Measurements from ENCODE around the gene PIAS4.

The PIAS4 gene

DNA sequence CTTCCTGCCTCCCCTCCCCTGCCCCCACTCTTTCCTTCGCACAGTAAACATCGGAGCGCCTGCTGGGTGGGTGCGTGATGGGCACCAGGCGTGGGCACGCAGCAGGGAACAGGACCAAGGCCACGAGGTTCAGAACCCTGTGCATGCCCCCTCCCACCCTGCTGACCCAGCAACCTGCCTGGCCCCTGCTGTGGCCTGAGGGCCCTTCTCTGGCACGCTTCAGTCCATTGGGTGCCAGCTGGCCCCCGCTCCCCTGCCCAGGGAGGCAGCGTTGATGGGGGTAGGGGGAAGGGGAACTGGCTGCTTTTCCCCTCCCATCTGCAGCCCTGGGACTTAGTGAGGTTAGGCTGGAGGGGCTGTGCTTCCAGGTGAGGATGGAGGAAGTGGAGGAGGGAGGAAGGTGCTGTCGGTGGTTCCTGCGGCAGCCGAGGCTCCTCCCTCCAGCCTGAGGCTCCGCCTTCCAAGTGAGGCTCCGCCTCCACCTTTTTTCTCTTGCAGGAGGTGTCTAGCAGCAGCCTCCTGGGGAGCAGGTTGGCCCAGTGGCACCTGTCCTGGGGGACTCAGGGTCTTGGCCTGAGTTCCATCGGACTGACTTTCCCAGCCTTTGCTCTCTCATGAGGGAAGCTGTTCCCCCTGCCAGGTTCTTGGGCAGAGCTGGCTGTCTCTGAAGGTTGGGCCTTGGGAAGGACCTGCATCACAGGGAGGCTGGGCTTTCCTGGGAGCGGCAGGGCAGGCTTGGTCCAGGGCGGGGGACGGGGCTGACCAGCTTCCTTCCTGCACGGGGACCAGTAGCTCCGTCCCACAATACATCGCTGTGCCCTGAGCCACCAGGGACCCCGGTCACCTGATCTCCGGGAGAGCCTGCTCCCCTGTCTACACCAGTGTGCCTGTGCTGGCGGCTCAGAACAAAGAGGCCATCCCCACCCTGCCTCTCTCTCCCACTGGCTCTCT is 7.3 kb downstream of the PIAS4 start:
- ATAC-seq (ENCODE audit: insufficient read depth, low read depth) (0 out of 3 replicates have a peak, but pooled peaks have one; percentile 30), DNase-seq (peak; percentile 19)
- no peak overlapping the region for H2AFZ ChIP-seq (ENCODE audit: low read depth, low read length)
- no peaks in the 10 kb centered on the region for H3K27me3 ChIP-seq (ENCODE audit: insufficient read depth, low read length, poor library complexity)
- no peak overlapping the region for H3K27ac ChIP-seq (ENCODE audit: low read length)
- peaks cover 17% of the 10 kb centered on the region for H3K4me1 ChIP-seq (ENCODE audit: insufficient read depth, low read length)
- H3K9me3 ChIP-seq (ENCODE audit: insufficient read depth, low read length, severe bottlenecking): no peaks in the 10 kb centered on the region
- TF ChIP-seq, protein P1, sequence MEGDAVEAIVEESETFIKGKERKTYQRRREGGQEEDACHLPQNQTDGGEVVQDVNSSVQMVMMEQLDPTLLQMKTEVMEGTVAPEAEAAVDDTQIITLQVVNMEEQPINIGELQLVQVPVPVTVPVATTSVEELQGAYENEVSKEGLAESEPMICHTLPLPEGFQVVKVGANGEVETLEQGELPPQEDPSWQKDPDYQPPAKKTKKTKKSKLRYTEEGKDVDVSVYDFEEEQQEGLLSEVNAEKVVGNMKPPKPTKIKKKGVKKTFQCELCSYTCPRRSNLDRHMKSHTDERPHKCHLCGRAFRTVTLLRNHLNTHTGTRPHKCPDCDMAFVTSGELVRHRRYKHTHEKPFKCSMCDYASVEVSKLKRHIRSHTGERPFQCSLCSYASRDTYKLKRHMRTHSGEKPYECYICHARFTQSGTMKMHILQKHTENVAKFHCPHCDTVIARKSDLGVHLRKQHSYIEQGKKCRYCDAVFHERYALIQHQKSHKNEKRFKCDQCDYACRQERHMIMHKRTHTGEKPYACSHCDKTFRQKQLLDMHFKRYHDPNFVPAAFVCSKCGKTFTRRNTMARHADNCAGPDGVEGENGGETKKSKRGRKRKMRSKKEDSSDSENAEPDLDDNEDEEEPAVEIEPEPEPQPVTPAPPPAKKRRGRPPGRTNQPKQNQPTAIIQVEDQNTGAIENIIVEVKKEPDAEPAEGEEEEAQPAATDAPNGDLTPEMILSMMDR (IDR thresholded peaks at IDR 0.05; ENCODE audit: borderline replicate concordance, extremely low read depth, low read length, poor library complexity, severe bottlenecking): no peak
- TF ChIP-seq EZH2 (IDR thresholded peaks at IDR 0.05; ENCODE audit: borderline replicate concordance, low read depth, low read length, severe bottlenecking): no peak
- H3K4me3 ChIP-seq (ENCODE audit: low read depth in 1 of 2, low read length in 2 of 2): no peak overlapping the region
- H3K36me3 ChIP-seq (ENCODE audit: insufficient read depth, low read length): peaks cover 87% of the 10 kb centered on the region
- peaks cover 83% of the 10 kb centered on the region for H4K20me1 ChIP-seq (ENCODE audit: insufficient read depth, low read length)
- no peak overlapping the region for H3K9ac ChIP-seq (ENCODE audit: low read depth, low read length)
- peaks cover 91% of the 10 kb centered on the region for H3K79me2 ChIP-seq (ENCODE audit: insufficient read depth, low read length)
- H3K4me2 ChIP-seq (ENCODE audit: insufficient read depth, low read length): no peak overlapping the region

DNA sequence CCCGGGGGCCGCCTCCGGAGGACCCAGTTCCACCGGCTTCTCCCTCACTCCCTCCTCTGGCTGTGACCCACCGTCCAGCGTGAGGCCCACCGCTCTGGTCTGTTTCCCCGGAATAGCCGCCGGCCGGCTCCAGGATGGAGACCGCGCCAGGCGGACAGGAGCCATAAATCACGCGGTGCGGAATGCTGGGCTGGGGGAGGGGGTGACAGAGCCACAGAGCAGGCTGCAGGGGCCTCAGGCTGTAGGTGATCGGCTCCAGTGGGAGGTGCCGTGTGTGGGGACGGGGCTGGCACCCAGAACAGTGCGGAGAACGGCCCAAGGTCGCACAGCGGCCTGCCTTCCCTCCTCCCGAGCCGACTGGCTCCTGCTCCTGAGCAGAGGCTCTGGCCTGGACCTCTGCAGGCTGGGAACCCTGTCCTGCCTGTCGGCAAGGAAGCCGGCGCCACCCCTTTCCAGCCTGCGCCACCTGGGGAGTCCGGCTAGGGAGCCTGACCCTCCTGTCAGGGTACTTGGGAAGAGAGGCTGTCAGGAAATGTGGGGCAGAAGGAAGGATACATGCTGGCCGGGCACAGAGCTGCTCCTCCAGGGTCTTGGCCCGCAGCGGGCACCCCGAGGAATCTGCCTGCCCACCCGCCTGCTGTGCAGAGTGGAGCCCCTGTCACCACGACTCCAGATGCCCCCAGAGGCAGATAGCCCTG is 8.3 kb downstream of the PIAS4 start:
- Histone ChIP-seq H3K27me3 (ENCODE audit: insufficient read depth, low read length, poor library complexity) (no peaks in the 10 kb centered on the region), H3K79me2 (ENCODE audit: insufficient read depth, low read length) (peaks cover 89% of the 10 kb centered on the region), H3K4me2 (ENCODE audit: insufficient read depth, low read length) (no peak overlapping the region), H3K27ac (ENCODE audit: low read length) (no peak overlapping the region), H3K4me3 (ENCODE audit: low read depth in 1 of 2, low read length in 2 of 2) (no peak overlapping the region), H3K36me3 (ENCODE audit: insufficient read depth, low read length) (peaks cover 87% of the 10 kb centered on the region), H2AFZ (ENCODE audit: low read depth, low read length) (no peak overlapping the region), H3K4me1 (ENCODE audit: insufficient read depth, low read length) (peaks cover 7% of the 10 kb centered on the region; the same call in 1 of the 2 replicates), H3K9me3 (ENCODE audit: insufficient read depth, low read length, severe bottlenecking) (peaks cover 3% of the 10 kb centered on the region), H3K9ac (ENCODE audit: low read depth, low read length) (no peak overlapping the region), H4K20me1 (ENCODE audit: insufficient read depth, low read length) (peaks cover 75% of the 10 kb centered on the region)
- TF ChIP-seq, protein P1 (IDR thresholded peaks at IDR 0.05; ENCODE audit: borderline replicate concordance, extremely low read depth, low read length, poor library complexity, severe bottlenecking): no peak
- no peak for TF ChIP-seq EZH2 (IDR thresholded peaks at IDR 0.05; ENCODE audit: borderline replicate concordance, low read depth, low read length, severe bottlenecking)
- DNase-seq: no peak
- ATAC-seq (ENCODE audit: insufficient read depth, low read depth): no peak

DNA sequence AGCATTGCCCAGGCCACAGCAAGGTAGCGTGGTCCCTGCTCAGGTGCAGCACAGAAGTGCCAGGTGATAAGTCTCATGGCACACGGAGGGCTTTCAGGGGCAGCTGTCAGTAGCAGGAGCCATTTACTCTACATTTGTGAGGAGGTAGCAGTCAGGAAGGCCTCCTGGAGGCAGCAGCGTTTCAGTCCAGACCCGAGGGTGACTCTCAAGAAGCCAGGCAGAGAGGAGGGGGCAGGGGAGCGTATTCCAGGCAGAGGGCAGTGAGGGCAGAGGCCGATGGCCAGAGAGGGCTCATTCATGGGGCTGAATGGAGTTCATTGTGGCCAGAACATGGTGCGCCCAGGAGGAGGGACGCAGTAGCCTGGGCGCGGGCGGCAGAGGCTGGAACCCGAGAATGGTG is 8.9 kb downstream of the PIAS4 start:
- H3K79me2 ChIP-seq (ENCODE audit: insufficient read depth, low read length): peaks cover 89% of the 10 kb centered on the region
- H3K9ac ChIP-seq (ENCODE audit: low read depth, low read length): no peak overlapping the region
- peaks cover 3% of the 10 kb centered on the region for H3K9me3 ChIP-seq (ENCODE audit: insufficient read depth, low read length, severe bottlenecking)
- 0 out of 2 replicates have a peak, but pooled peaks cover 2% of the 10 kb centered on the region for H3K4me1 ChIP-seq (ENCODE audit: insufficient read depth, low read length)
- DNase-seq: no peak
- H2AFZ ChIP-seq (ENCODE audit: low read depth, low read length): no peak overlapping the region
- TF ChIP-seq, protein P1 (IDR thresholded peaks at IDR 0.05; ENCODE audit: borderline replicate concordance, extremely low read depth, low read length, poor library complexity, severe bottlenecking): no peak
- no peak for TF ChIP-seq EZH2 (IDR thresholded peaks at IDR 0.05; ENCODE audit: borderline replicate concordance, low read depth, low read length, severe bottlenecking)
- H3K27me3 ChIP-seq (ENCODE audit: insufficient read depth, low read length, poor library complexity): no peaks in the 10 kb centered on the region
- peaks cover 68% of the 10 kb centered on the region for H4K20me1 ChIP-seq (ENCODE audit: insufficient read depth, low read length)
- H3K4me3 ChIP-seq (ENCODE audit: low read depth in 1 of 2, low read length in 2 of 2): no peak overlapping the region
- H3K4me2 ChIP-seq (ENCODE audit: insufficient read depth, low read length): no peak overlapping the region
- H3K27ac ChIP-seq (ENCODE audit: low read length): no peak overlapping the region
- ATAC-seq (ENCODE audit: insufficient read depth, low read depth): no peak
- peaks cover 84% of the 10 kb centered on the region for H3K36me3 ChIP-seq (ENCODE audit: insufficient read depth, low read length)
